GM21786 (cell line): ENCODE data around the gene PWWP2B.

Source experiments
- ATAC-seq: cut with Tn5 transposase; IDR thresholded peaks from one replicate; pipeline ENCODE4 v1.9.1; 2021; ENCODE audit not compliant: unreplicated experiment

Gene PWWP2B

GRCh38 chr10:132456881-132457280 is 59.9 kb downstream of the PWWP2B start:
- ATAC-seq, result no peak

- ATAC-seq, result no peak
Measured at GRCh38 chr10:132457328-132458070, 60.5 kb downstream of the PWWP2B start.

- ATAC-seq, result no peak
Measured at GRCh38 chr10:132458071-132458585, 61.1 kb downstream of the PWWP2B start.

GRCh38 chr10:132458586-132459300 is 61.7 kb downstream of the PWWP2B start:
- peak; percentile 50 for ATAC-seq

- no peak for ATAC-seq
Measured at GRCh38 chr10:132459301-132460003, 62.5 kb downstream of the PWWP2B start.

GRCh38 chr10:132460071-132460470 is 63.1 kb downstream of the PWWP2B start:
- ATAC-seq, result no peak

GRCh38 chr10:132460691-132461090 is 63.7 kb downstream of the PWWP2B start:
- no peak for ATAC-seq

- ATAC-seq, result no peak
Measured at GRCh38 chr10:132461103-132461682, 64.2 kb downstream of the PWWP2B start.

GRCh38 chr10:132461683-132462231 is 64.8 kb downstream of the PWWP2B start:
- no peak for ATAC-seq

GRCh38 chr10:132462463-132463332 is 65.7 kb downstream of the PWWP2B start:
- ATAC-seq, result no peak

- ATAC-seq, result no peak
Measured at GRCh38 chr10:132463333-132464255, 66.6 kb downstream of the PWWP2B start.

- no peak for ATAC-seq
Measured at GRCh38 chr10:132464256-132465192, 67.5 kb downstream of the PWWP2B start.

- no peak for ATAC-seq
Measured at GRCh38 chr10:132465193-132465888, 68.3 kb downstream of the PWWP2B start.

- ATAC-seq, result no peak
Measured at GRCh38 chr10:132465889-132466519, 69.0 kb downstream of the PWWP2B start.

- no peak for ATAC-seq
Measured at GRCh38 chr10:132466520-132467463, 69.8 kb downstream of the PWWP2B start.
